Aorta (tissue), 5 donors: Measurements from ENCODE around the gene GALNT10. TPM values are rescaled to one million over a fixed set of nuclear protein-coding genes. Genes with fewer than 3 reads are reported as not detected.

Experiments used
- ATAC-seq: fragments of 200-7000 bp; cut with Tn5 transposase; one replicate; pipeline ENCODE4 v1.9.1; 2022; ENCODE audit warnings: moderate library complexity; ENCODE audit not compliant: low FRiP score
- DNase-seq, 2 donors: peaks; one replicate each; pipeline ENCODE4 v3.0.0-alpha.2; 2020
- H3K27ac ChIP-seq, 2 donors: one replicate each; pipeline ENCODE4 v1.5.1; 2013; ENCODE audit warnings: low read length in 2 of 2, mild to moderate bottlenecking in 2 of 2, moderate library complexity in 2 of 2, control low read depth in 1 of 2, inconsistent platforms in 1 of 2, low read depth in 1 of 2
- H3K27me3 ChIP-seq, 2 donors: one replicate each; pipeline ENCODE4 v1.6.1; 2013; ENCODE audit warnings: control low read depth in 1 of 2, low read length in 1 of 2, mild to moderate bottlenecking in 1 of 2, moderate library complexity in 1 of 2; ENCODE audit not compliant: insufficient read depth in 2 of 2, control insufficient read depth in 1 of 2
- H3K36me3 ChIP-seq, 2 donors: one replicate each; pipeline ENCODE4 v1.6.1; 2013; ENCODE audit warnings: control low read depth in 1 of 2, low read length in 1 of 2, mild to moderate bottlenecking in 1 of 2; ENCODE audit not compliant: insufficient read depth in 2 of 2, control insufficient read depth in 1 of 2
- H3K4me1 ChIP-seq, 2 donors: one replicate each; pipeline ENCODE4 v1.6.1; 2013; ENCODE audit warnings: low read length in 2 of 2, control low read depth in 1 of 2, mild to moderate bottlenecking in 1 of 2, moderate library complexity in 1 of 2; ENCODE audit not compliant: insufficient read depth in 2 of 2, control insufficient read depth in 1 of 2
- H3K4me3 ChIP-seq, 2 donors: one replicate each; pipeline ENCODE4 v1.5.1; 2013; ENCODE audit warnings: low read length in 2 of 2, control low read depth in 1 of 2, mild to moderate bottlenecking in 1 of 2
- H3K9me3 ChIP-seq: one replicate; pipeline ENCODE4 v1.6.1; 2013; ENCODE audit warnings: mild to moderate bottlenecking, low read length; ENCODE audit not compliant: control insufficient read depth
- WGBS, 2 donors: extraction: QIAGEN DNeasy Blood & Tissue Kit; methylation state at CpG; one replicate each; pipeline ENCODE4 v1.1.7; 2013; 5-methylcytosine and 5-hydroxymethylcytosine counted together
- intact Hi-C, 2 donors: fragments of 100-400 bp; cut with DNase I; formaldehyde crosslinking; loops; one replicate each; pipeline versions ENCODE4 v1.14.2 to v1.15.0; 2022
- polyA plus RNA-seq, 2 donors: library from polyadenylated mRNA; stranded (reverse); fragments of 200-250 nt; gene quantifications; one replicate each; pipeline ENCODE4 v1.2.3, GENCODE V29; 2013
- total RNA-seq, 2 donors: library from RNA; stranded (reverse); fragmentation: NEBNext Ultra II Directional; extraction: Animal tissue kit (Norgen Biotek cat#: 25700); gene quantifications; one replicate each; pipeline ENCODE4 v1.2.1, GENCODE V29; 2021
- donor health status: healthy with polysubstance abuse.
- donor health status: Bipolar disorder and iron deficiency.
- donor health status: DM: no; HTN: no; CAD: no.
- donor health status: DM: no; HTN: no; CAD: no.
- donor health status: DM: yes; HTN: yes; CAD: no.

The GALNT10 gene
- total and polyA plus RNA-seq, 4 donors: 9.1 to 44.2 (median 26.7) TPM

GRCh38 chr5:154444556-154445421 lies 254.3 kb downstream of the GALNT10 start:
- H3K27me3 ChIP-seq: no peaks in the 10 kb centered on the region
- 3 to 4% methylated on average over 30 of the region's 30 CpGs for WGBS, 2 donors
- ATAC-seq: peak; percentile 31

GRCh38 chr5:154445422-154446194 lies 255.1 kb downstream of the GALNT10 start, which contains the start of gene SAP30L:
TSS of gene SAP30L (plus strand) at chr5:154445997. CDS start at chr5:154446605, 608 bp downstream.
- intact Hi-C loops: no loop called here
- Histone ChIP-seq H3K9me3 (no peaks in the 10 kb centered on the region), H3K4me3 (peak within 1 kb of the TSS; percentile 89 to 98), H3K27ac (peak within 1 kb of the TSS in 1 of 2 donors; percentile 53), H3K27me3 (no peaks in the 10 kb centered on the region), H3K36me3 (no peaks in the 10 kb centered on the region), H3K4me1 (no peaks in the 10 kb centered on the region)
- 0% methylated on average over 47 to 70 of the region's 70 CpGs for WGBS, 2 donors
- ATAC-seq (peak; percentile 98), DNase-seq (peak; percentile 96 to 97)

More at GRCh38 chr5:154444556-154445421, 254.3 kb downstream of the GALNT10 start:
- no peaks in the 10 kb centered on the region for H3K9me3 ChIP-seq
- DNase-seq: peak in 1 of 2 donors; percentile 75
- peak overlapping the region; percentile 80 to 98 for H3K4me3 ChIP-seq
- no peaks in the 10 kb centered on the region for H3K36me3 ChIP-seq
- intact Hi-C loops: no loop called here
- no peaks in the 10 kb centered on the region for H3K4me1 ChIP-seq
- peak overlapping the region in 1 of 2 donors; percentile 53 for H3K27ac ChIP-seq

GRCh38 chr5:154446195-154447088 lies 255.9 kb downstream of the GALNT10 start:
- H3K4me3 ChIP-seq: peak overlapping the region; percentile 89 to 98
- H3K9me3 ChIP-seq: no peaks in the 10 kb centered on the region
- H3K36me3 ChIP-seq: no peaks in the 10 kb centered on the region
- intact Hi-C loops: no loop called here
- peak overlapping the region in 1 of 2 donors; percentile 30 for H3K27ac ChIP-seq
- 1% methylated on average over 60 to 87 of the region's 87 CpGs for WGBS, 2 donors
- ATAC-seq (peak; percentile 47), DNase-seq (peak; percentile 74 to 88)
- no peaks in the 10 kb centered on the region for H3K4me1 ChIP-seq
- no peaks in the 10 kb centered on the region for H3K27me3 ChIP-seq

- WGBS, 2 donors: 1 to 2% methylated on average over 10 of the region's 10 CpGs
- intact Hi-C loops: no loop called here
- ATAC-seq: no peak
These were observed 256.7 kb downstream of the GALNT10 start for GRCh38 chr5:154447089-154447725.

DNA sequence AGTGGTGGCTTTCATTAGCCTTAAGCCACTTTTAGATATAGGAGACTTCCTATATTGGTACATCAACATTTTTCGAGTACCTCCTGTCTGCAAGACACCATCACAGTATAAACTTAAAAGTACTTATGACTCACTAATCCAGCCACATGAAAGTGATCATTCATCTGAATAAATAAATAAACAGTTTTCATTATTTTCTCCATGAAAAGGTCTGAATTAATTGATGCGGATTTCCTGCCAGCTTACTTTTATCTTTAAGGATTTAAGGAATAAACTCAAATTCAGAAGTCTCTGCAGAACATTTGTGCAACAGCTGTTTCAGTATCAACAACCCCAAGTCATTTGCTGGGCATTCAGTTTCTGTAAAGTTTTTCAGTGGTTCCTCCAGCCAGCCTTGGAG lies 259.3 kb downstream of the GALNT10 start:
- intact Hi-C loops: no loop called here
- Histone ChIP-seq H3K9me3 (no peaks in the 10 kb centered on the region), H3K27ac (no peak overlapping the region), H3K36me3 (peaks cover 3 to 8% of the 10 kb centered on the region in 2 donors), H3K27me3 (no peaks in the 10 kb centered on the region), H3K4me1 (no peaks in the 10 kb centered on the region), H3K4me3 (no peak overlapping the region)
- ATAC-seq (no peak), DNase-seq (no peak)
- WGBS, 2 donors: 87 to 93% methylated on average over 2 of the region's 2 CpGs

More at GRCh38 chr5:154447089-154447725, 256.7 kb downstream of the GALNT10 start:
- no peaks in the 10 kb centered on the region for H3K9me3 ChIP-seq
- no peaks in the 10 kb centered on the region for H3K27me3 ChIP-seq
- no peak overlapping the region for H3K27ac ChIP-seq
- no peak for DNase-seq
- peak overlapping the region; percentile 89 to 98 for H3K4me3 ChIP-seq
- H3K4me1 ChIP-seq: no peaks in the 10 kb centered on the region
- peaks cover 0 to 3% of the 10 kb centered on the region in 2 donors for H3K36me3 ChIP-seq

- intact Hi-C loops: no loop called here
- WGBS, 2 donors: 89 to 90% methylated on average over 8 of the region's 8 CpGs
These were observed 261.4 kb downstream of the GALNT10 start for GRCh38 chr5:154451957-154452356.

GRCh38 chr5:154455585-154455984 lies 265.1 kb downstream of the GALNT10 start:
- H3K4me1 ChIP-seq: no peaks in the 10 kb centered on the region
- no peaks in the 10 kb centered on the region for H3K27me3 ChIP-seq
- DNase-seq (no peak), ATAC-seq (no peak)
- WGBS, 2 donors: 87 to 88% methylated on average over 5 of the region's 5 CpGs
- H3K9me3 ChIP-seq: no peaks in the 10 kb centered on the region
- intact Hi-C loops: no loop called here
- H3K4me3 ChIP-seq: no peak overlapping the region
- H3K36me3 ChIP-seq: peaks cover 16 to 17% of the 10 kb centered on the region in 2 donors
- H3K27ac ChIP-seq: no peak overlapping the region

More at GRCh38 chr5:154451957-154452356, 261.4 kb downstream of the GALNT10 start:
- peaks cover 10 to 11% of the 10 kb centered on the region in 2 donors for H3K36me3 ChIP-seq
- H3K4me3 ChIP-seq: no peak overlapping the region
- DNase-seq: no peak
- no peaks in the 10 kb centered on the region for H3K9me3 ChIP-seq
- H3K27me3 ChIP-seq: no peaks in the 10 kb centered on the region
- ATAC-seq: no peak
- H3K4me1 ChIP-seq: no peaks in the 10 kb centered on the region
- no peak overlapping the region for H3K27ac ChIP-seq
